GM10248 (cell line): Measurements from ENCODE around the gene OR14A2.
A peak's percentile ranks its signal among the peaks of the same experiment; 100 is the strongest.
"Not testable (repeated sequence)": the region's sequence is repeated elsewhere in the genome, so short reads cannot be mapped to it uniquely, and the experiment has no call there.

ENCODE experiments used
- CTCF ChIA-PET: fragments of 300-600 bp; sonication (Branson Sonifier 250); formaldehyde crosslinking; extraction: SDS; loops from one replicate; lab custom pipeline; 2021; ENCODE audit warnings: antibody characterized with exemption; lab: Yijun Ruan, JAX
- POLR2A ChIA-PET: fragments of 350-650 bp; sonication (Branson Sonifier 250); formaldehyde crosslinking; extraction: SDS; loops from one replicate; lab custom pipeline; 2020; ENCODE audit warnings: antibody characterized with exemption; lab: Yijun Ruan, JAX
- DNase-seq: peaks from one replicate; pipeline ENCODE4 v3.0.0; 2012; ENCODE audit errors: extremely low spot score
- CTCF ChIP-seq: IDR thresholded peaks from 2 replicates; pipeline ENCODE4 v1.5.1; 2012; ENCODE audit warnings: mild to moderate bottlenecking, low read depth; ENCODE audit errors: extremely low read depth, missing control alignments, control extremely low read depth

The OR14A2 gene

GRCh38 chr1:247713753-247714152 lies 34.2 kb downstream of the OR14A2 start:
- ChIA-PET CTCF (interaction anchor here (1.5 kb wide), 1 partner anchor 23 kb away, joined by 5 read pairs; no protein-coding TSS in a partner anchor), POLR2A (no interaction called here)
- TF ChIP-seq CTCF, result no peak
- DNase-seq, result no peak

- CTCF ChIA-PET, POLR2A ChIA-PET, DNase-seq: not testable (repeated sequence)
Measured at GRCh38 chr1:247710681-247711080, 37.3 kb downstream of the OR14A2 start.

- no peak for TF ChIP-seq CTCF
- POLR2A ChIA-PET, result no interaction called here
- CTCF ChIA-PET, result no interaction called here
- no peak for DNase-seq
Measured at GRCh38 chr1:247701338-247701737, 46.6 kb downstream of the OR14A2 start.

GRCh38 chr1:247681288-247681897 lies 66.5 kb downstream of the OR14A2 start:
- ChIA-PET POLR2A (no interaction called here), CTCF (interaction anchor here (1.6 to 1.8 kb wide), 2 partner anchors 10 to 12 kb away, joined by 4 to 6 read pairs; no protein-coding TSS in a partner anchor)
- peak; percentile 31 for DNase-seq
- TF ChIP-seq CTCF, result peak; percentile 82

GRCh38 chr1:247680171-247680570 lies 67.8 kb downstream of the OR14A2 start:
- POLR2A ChIA-PET, result no interaction called here
- no peak for TF ChIP-seq CTCF
- CTCF ChIA-PET, result interaction anchor here (1.6 to 1.8 kb wide), 2 partner anchors 9 to 14 kb away, joined by 4 to 6 read pairs; no protein-coding TSS in a partner anchor
- no peak for DNase-seq

- POLR2A ChIA-PET, result no interaction called here
- no peak for DNase-seq
- TF ChIP-seq CTCF, result no peak
- CTCF ChIA-PET, result interaction anchor here (1.6 kb wide), 1 partner anchor 8 kb away, joined by 4 read pairs; no protein-coding TSS in a partner anchor
Measured at GRCh38 chr1:247679639-247680038, 68.3 kb downstream of the OR14A2 start, which contains the start of gene OR13G1. Gene OR13G1, minus strand, starts transcription at chr1:247679739. Its CDS starts 6,698 bp downstream, at chr1:247673041.
